Skeletal muscle satellite cell (primary cell): ENCODE measurements around the gene PXMP4.
A peak's percentile ranks its signal among the peaks of the same experiment; 100 is the strongest.

Experiments used
- H3K27me3 ChIP-seq: 2 replicates; pipeline ENCODE4 v1.7.0; 2013; ENCODE audit warnings: low read length; ENCODE audit not compliant: control insufficient read depth, insufficient read depth
- H3K36me3 ChIP-seq: 2 replicates; pipeline ENCODE4 v1.7.0; 2013; ENCODE audit warnings: mild to moderate bottlenecking, control low read depth, low read length; ENCODE audit not compliant: insufficient read depth
- H3K4me1 ChIP-seq: 2 replicates; pipeline ENCODE4 v1.7.0; 2013; ENCODE audit warnings: low read length; ENCODE audit not compliant: control insufficient read depth, insufficient read depth
- H3K4me2 ChIP-seq: 2 replicates; pipeline ENCODE4 v1.7.0; 2013; ENCODE audit warnings: mild to moderate bottlenecking, low read length
- H3K4me3 ChIP-seq: 2 replicates; pipeline ENCODE4 v1.7.0; 2013; ENCODE audit warnings: low read length
- H3K9ac ChIP-seq: 2 replicates; pipeline ENCODE4 v1.7.0; 2013; ENCODE audit warnings: mild to moderate bottlenecking, low read depth, low read length, moderate library complexity
- H3K9me3 ChIP-seq: replicated peaks from 2 replicates; pipeline ENCODE4 v1.7.0; 2013; ENCODE audit warnings: mild to moderate bottlenecking, control low read depth, low read length

Gene PXMP4

DNA sequence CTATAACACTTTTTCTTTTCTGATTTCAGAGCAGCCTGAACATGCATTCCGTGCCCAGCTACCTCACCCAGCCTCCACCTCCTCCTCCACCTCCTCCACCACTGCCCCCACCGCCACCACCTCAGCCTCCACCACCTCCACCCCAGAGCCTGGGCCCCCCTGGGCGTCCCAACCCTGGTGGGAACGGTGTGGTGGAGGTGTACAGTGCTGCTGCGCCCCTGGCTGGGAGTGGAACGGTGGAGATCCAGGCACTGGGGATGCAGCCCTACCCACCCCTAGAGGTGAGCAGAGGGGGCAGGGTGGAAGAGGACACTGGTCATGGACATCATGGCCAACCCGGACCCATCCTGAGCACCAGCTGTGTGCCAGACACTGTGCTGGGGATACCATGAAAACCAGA, 33.0 kb upstream of the PXMP4 start:
- H3K4me2 ChIP-seq: no peak overlapping the region
- peaks cover 5% of the 10 kb centered on the region for H3K9me3 ChIP-seq
- H3K27me3 ChIP-seq: no peaks in the 10 kb centered on the region
- peaks cover 31% of the 10 kb centered on the region for H3K36me3 ChIP-seq
- no peak overlapping the region for H3K9ac ChIP-seq
- no peaks in the 10 kb centered on the region for H3K4me1 ChIP-seq
- H3K4me3 ChIP-seq: no peak overlapping the region

DNA sequence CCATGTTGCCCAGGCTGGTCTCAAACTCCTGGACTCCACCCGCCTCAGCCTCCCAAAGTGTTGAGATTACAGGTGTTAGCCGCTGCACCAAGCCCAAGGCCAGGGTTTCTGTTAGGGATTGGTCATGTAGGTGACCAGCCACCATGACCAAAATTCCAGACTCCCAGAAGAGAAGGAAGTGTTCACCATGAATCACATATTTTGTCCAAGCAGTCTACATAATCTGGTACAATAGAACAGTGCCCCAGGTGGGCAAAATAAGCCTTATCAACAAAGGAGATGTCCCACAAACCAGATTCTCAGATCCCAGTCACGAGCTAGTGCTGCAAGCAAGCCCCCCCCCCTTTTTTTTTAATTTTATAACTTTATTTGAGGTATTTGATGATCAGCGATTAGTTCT, 31.7 kb upstream of the PXMP4 start:
- H3K36me3 ChIP-seq: peaks cover 22% of the 10 kb centered on the region
- no peak overlapping the region for H3K9ac ChIP-seq
- H3K27me3 ChIP-seq: no peaks in the 10 kb centered on the region
- no peak overlapping the region for H3K4me2 ChIP-seq
- H3K9me3 ChIP-seq: peaks cover 5% of the 10 kb centered on the region
- no peak overlapping the region for H3K4me3 ChIP-seq
- no peaks in the 10 kb centered on the region for H3K4me1 ChIP-seq

- H3K9ac ChIP-seq: no peak overlapping the region
- H3K4me1 ChIP-seq: no peaks in the 10 kb centered on the region
- H3K9me3 ChIP-seq: no peaks in the 10 kb centered on the region
- H3K36me3 ChIP-seq: peaks cover 7% of the 10 kb centered on the region
- no peak overlapping the region for H3K4me3 ChIP-seq
- H3K27me3 ChIP-seq: no peaks in the 10 kb centered on the region
- H3K4me2 ChIP-seq: no peak overlapping the region
Measured at GRCh38 chr20:33746325-33746998, 26.4 kb upstream of the PXMP4 start.

GRCh38 chr20:33744773-33745385, 24.8 kb upstream of the PXMP4 start:
- Histone ChIP-seq H3K36me3 (peaks cover 4% of the 10 kb centered on the region), H3K27me3 (no peaks in the 10 kb centered on the region), H3K4me3 (no peak overlapping the region), H3K4me1 (no peaks in the 10 kb centered on the region), H3K4me2 (no peak overlapping the region), H3K9ac (no peak overlapping the region), H3K9me3 (no peaks in the 10 kb centered on the region)

DNA sequence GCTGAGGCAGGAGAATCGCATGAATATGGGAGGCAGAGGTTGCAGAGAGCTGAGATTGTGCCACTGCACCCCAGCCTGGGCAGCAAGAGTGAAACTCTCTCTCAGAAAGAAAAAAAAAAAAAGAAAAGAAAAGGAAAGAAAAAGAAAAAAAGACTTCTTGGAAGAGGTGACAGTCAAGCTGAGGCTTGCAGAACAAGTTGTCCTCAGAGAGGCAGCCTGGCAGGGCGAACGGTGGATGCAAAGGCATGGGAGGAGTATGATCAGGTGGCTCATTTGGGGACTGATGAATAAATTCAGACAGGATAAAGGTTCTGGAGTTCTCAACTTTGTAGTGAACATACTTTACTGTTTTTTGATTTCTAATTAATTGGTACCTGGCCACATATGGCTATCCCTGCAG, 24.1 kb upstream of the PXMP4 start:
- no peak overlapping the region for H3K4me2 ChIP-seq
- no peaks in the 10 kb centered on the region for H3K9me3 ChIP-seq
- H3K4me1 ChIP-seq: no peaks in the 10 kb centered on the region
- no peak overlapping the region for H3K4me3 ChIP-seq
- H3K36me3 ChIP-seq: peaks cover 4% of the 10 kb centered on the region
- H3K9ac ChIP-seq: no peak overlapping the region
- no peaks in the 10 kb centered on the region for H3K27me3 ChIP-seq

DNA sequence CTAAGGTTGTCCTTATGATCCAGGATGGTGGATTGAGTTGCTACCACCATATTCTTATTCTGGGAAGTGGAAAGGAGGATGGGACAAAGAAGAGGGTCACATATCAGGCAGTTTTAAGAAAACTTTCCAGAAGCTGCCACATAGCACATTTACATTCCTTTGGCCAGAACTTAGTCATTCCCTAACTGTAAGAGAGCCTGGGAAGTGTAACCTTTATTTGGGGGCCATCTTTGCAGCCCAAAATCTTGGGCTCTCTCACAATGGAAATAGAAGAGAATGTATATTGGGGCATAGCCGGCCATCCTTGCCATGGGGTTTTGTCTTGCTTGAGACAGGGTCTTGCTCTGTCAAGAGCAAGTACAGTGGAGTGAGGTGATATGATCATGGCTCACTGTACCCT, 20.1 kb upstream of the PXMP4 start:
- H3K9ac ChIP-seq: no peak overlapping the region
- H3K27me3 ChIP-seq: no peaks in the 10 kb centered on the region
- H3K4me2 ChIP-seq: no peak overlapping the region
- H3K4me3 ChIP-seq: no peak overlapping the region
- H3K9me3 ChIP-seq: no peaks in the 10 kb centered on the region
- no peaks in the 10 kb centered on the region for H3K4me1 ChIP-seq
- no peaks in the 10 kb centered on the region for H3K36me3 ChIP-seq

GRCh38 chr20:33739493-33739892, 19.4 kb upstream of the PXMP4 start:
- Histone ChIP-seq H3K9me3 (no peaks in the 10 kb centered on the region), H3K4me2 (no peak overlapping the region), H3K9ac (no peak overlapping the region), H3K4me1 (peaks cover under 1% of the 10 kb centered on the region), H3K4me3 (no peak overlapping the region), H3K36me3 (no peaks in the 10 kb centered on the region), H3K27me3 (no peaks in the 10 kb centered on the region)

DNA sequence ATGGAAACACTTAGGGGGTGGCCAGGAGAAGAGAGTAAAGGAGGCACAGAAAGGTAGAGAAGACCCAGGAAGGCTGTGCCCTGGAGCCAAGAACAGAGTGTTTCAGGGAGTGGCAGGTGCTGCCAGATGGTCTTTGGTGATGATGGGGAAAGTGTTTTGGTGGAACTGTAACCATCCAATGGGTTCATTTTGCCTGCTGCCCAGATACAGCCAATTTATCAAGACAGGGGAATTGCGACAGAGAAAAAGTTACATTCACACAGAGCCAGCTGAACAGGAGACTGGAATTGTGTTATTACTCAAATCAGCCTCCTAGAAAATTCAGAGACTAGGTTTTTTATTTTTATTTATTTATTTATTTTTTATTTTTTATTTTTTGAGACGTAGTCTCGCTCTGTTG, 16.9 kb upstream of the PXMP4 start:
- Histone ChIP-seq H3K4me1 (peaks cover 24% of the 10 kb centered on the region), H3K4me3 (no peak overlapping the region), H3K4me2 (no peak overlapping the region), H3K36me3 (no peaks in the 10 kb centered on the region), H3K27me3 (no peaks in the 10 kb centered on the region), H3K9ac (no peak overlapping the region), H3K9me3 (no peaks in the 10 kb centered on the region)

- Histone ChIP-seq H3K36me3 (no peaks in the 10 kb centered on the region), H3K9ac (peak overlapping the region; percentile 46), H3K9me3 (no peaks in the 10 kb centered on the region), H3K4me1 (peaks cover 30% of the 10 kb centered on the region), H3K4me3 (peak overlapping the region; percentile 34), H3K27me3 (no peaks in the 10 kb centered on the region), H3K4me2 (peak overlapping the region; percentile 70)
Measured at GRCh38 chr20:33733654-33734576, 13.8 kb upstream of the PXMP4 start.

- H3K27me3 ChIP-seq: peaks cover 4% of the 10 kb centered on the region
- H3K9ac ChIP-seq: peak overlapping the region; percentile 79
- peaks cover 30% of the 10 kb centered on the region for H3K4me1 ChIP-seq
- H3K4me3 ChIP-seq: peak overlapping the region; percentile 71
- peak overlapping the region; percentile 92 for H3K4me2 ChIP-seq
- no peaks in the 10 kb centered on the region for H3K9me3 ChIP-seq
- no peaks in the 10 kb centered on the region for H3K36me3 ChIP-seq
Measured at GRCh38 chr20:33732166-33732970, 12.3 kb upstream of the PXMP4 start.

DNA sequence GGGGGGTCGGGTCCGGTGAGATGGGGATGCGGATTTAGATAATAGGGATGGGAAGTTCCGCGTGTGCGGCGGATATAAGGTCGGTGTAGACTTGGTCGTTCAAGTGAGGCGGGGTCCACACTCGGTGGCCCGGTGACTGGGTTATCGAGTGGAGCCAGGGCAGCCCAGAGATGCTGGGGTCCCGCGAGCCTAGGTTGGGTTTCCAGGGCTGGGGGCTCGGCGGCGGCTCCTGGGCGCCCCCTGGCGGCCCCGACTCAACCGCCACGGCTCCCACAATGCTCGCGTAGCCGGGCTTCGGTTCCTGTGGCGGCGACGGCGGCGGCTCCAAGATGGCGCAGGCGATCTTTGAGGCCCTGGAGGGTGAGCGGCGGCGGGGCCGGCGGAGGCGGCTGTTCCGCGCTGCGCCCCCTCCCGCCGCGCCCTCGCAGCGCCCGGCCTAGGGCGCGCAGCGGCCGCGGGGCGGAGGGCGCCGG, 11.6 kb upstream of the PXMP4 start, which contains the start of gene ZNF341:
TSS of gene ZNF341 (plus strand) at position 304 of the 473 bp plus-strand sequence. CDS start at position 330, 26 bp downstream.
- Histone ChIP-seq H3K4me1 (peaks cover 30% of the 10 kb centered on the region), H3K27me3 (peaks cover 4% of the 10 kb centered on the region), H3K4me2 (peak within 1 kb of the TSS; percentile 92), H3K9me3 (no peaks in the 10 kb centered on the region), H3K4me3 (peak within 1 kb of the TSS; percentile 71), H3K36me3 (no peaks in the 10 kb centered on the region), H3K9ac (peak within 1 kb of the TSS; percentile 79)
